Tibial nerve (tissue), 4 donors: ENCODE measurements around the gene FAM110D.

Source experiments
- EP300 ChIP-seq, 2 donors: sonication (generic); formaldehyde crosslinking; IDR thresholded peaks; one replicate each; pipeline ENCODE4 v1.6.1; 2017; ENCODE audit warnings: antibody characterized with exemption in 2 of 2, mild to moderate bottlenecking in 1 of 2
- TF ChIP-seq, protein P1 (sequence below), 5 experiments: fragments of 200-600 bp in 3 of 5; fragments of 450-650 bp in 2 of 5; sonication (generic) in 3 of 5; IDR thresholded peaks; one replicate each; pipeline ENCODE4 v1.5.1; 2016 to 2019; ENCODE audit warnings: antibody characterized with exemption in 5 of 5, mild to moderate bottlenecking in 3 of 5, moderate library complexity in 2 of 5

DNA sequence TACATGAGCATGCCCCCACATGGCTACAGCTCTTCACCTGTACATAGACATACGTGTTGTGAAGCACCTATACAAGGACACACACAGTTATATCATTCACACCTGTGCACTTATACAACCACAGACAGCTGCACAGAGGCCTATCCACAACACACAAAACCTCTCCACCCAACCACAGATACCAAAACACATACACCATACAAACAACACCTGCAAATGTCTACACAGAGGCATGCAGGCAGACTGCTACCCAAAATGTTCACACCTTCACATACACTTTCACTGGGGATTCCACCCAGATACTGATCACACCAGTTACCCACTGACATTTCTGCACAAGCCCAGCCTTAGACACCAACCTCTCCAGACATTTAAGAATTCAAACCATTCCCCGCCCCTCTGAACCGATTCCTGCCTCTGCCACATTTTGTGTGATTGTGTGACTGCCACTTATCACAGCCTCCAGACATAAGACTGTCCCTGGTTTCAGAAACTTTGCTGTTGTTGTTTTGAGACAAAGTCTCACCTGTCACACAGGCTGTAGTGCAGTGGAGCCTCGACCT is 7.9 kb downstream of the FAM110D start:
- TF ChIP-seq EP300 (IDR thresholded peaks at IDR 0.05): no peak
- TF ChIP-seq, protein P1, sequence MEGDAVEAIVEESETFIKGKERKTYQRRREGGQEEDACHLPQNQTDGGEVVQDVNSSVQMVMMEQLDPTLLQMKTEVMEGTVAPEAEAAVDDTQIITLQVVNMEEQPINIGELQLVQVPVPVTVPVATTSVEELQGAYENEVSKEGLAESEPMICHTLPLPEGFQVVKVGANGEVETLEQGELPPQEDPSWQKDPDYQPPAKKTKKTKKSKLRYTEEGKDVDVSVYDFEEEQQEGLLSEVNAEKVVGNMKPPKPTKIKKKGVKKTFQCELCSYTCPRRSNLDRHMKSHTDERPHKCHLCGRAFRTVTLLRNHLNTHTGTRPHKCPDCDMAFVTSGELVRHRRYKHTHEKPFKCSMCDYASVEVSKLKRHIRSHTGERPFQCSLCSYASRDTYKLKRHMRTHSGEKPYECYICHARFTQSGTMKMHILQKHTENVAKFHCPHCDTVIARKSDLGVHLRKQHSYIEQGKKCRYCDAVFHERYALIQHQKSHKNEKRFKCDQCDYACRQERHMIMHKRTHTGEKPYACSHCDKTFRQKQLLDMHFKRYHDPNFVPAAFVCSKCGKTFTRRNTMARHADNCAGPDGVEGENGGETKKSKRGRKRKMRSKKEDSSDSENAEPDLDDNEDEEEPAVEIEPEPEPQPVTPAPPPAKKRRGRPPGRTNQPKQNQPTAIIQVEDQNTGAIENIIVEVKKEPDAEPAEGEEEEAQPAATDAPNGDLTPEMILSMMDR (IDR thresholded peaks at IDR 0.05): no peak
